Astrocyte (in vitro differentiated cells and primary cell): ENCODE data around the gene LZTS2. TPM values are rescaled to one million over a fixed set of nuclear protein-coding genes. Genes with fewer than 3 reads are reported as not detected.

Experiments
- DNase-seq: peaks from one replicate; pipeline ENCODE4 v3.0.0-alpha.2; 2010; ENCODE audit warnings: low read depth
- FAIRE-seq: peaks from 2 replicates; lab custom pipeline; 2011; peaks lifted over from hg19 to GRCh38; lab: Jason Lieb, UNC
- H2AFZ ChIP-seq: 2 replicates; pipeline ENCODE4 v1.6.0; 2012; ENCODE audit warnings: low read depth, low read length, inconsistent platforms
- H3K27ac ChIP-seq: 2 replicates; pipeline ENCODE4 v1.5.1; 2011; ENCODE audit warnings: low read depth, low read length, inconsistent platforms
- H3K27me3 ChIP-seq: 2 replicates; pipeline ENCODE4 v1.6.0; 2011; ENCODE audit warnings: low read length, inconsistent platforms; ENCODE audit not compliant: insufficient read depth
- H3K36me3 ChIP-seq: 2 replicates; pipeline ENCODE4 v1.5.1; 2011; ENCODE audit warnings: low read length, inconsistent platforms; ENCODE audit not compliant: insufficient read depth
- H3K4me1 ChIP-seq: 2 replicates; pipeline ENCODE4 v1.5.1; 2011; ENCODE audit warnings: low read length, inconsistent platforms; ENCODE audit not compliant: insufficient read depth
- H3K4me2 ChIP-seq: 2 replicates; pipeline ENCODE4 v1.6.0; 2012; ENCODE audit warnings: low read length, inconsistent platforms
- H3K4me3 ChIP-seq: 2 replicates; pipeline ENCODE4 v1.5.1; 2011; ENCODE audit warnings: low read depth, mild to moderate bottlenecking, low read length, inconsistent platforms; ENCODE audit not compliant: insufficient read depth
- H3K79me2 ChIP-seq: 2 replicates; pipeline ENCODE4 v1.6.0; 2012; ENCODE audit warnings: mild to moderate bottlenecking, low read length, inconsistent platforms; ENCODE audit not compliant: insufficient read depth
- H3K9ac ChIP-seq: 2 replicates; pipeline ENCODE4 v1.6.0; 2012; ENCODE audit warnings: mild to moderate bottlenecking, low read length, inconsistent platforms
- H3K9me3 ChIP-seq: 2 replicates; pipeline ENCODE4 v1.5.1; 2012; ENCODE audit warnings: low read depth, mild to moderate bottlenecking, low read length, inconsistent platforms; ENCODE audit not compliant: insufficient read depth
- H4K20me1 ChIP-seq: 2 replicates; pipeline ENCODE4 v1.6.0; 2012; ENCODE audit warnings: low read length, inconsistent platforms; ENCODE audit not compliant: insufficient read depth
- H3K27ac Mint-ChIP-seq: one replicate; pipeline ENCODE4 v1.8.0; 2021; ENCODE audit warnings: mild to moderate bottlenecking, mixed read lengths; ENCODE audit not compliant: unreplicated experiment
- H3K27me3 Mint-ChIP-seq: one replicate; pipeline ENCODE4 v1.8.0; 2021; ENCODE audit warnings: low read depth, mixed read lengths; ENCODE audit not compliant: unreplicated experiment
- H3K36me3 Mint-ChIP-seq: one replicate; pipeline ENCODE4 v1.8.0; 2021; ENCODE audit warnings: low read depth, mixed read lengths; ENCODE audit not compliant: unreplicated experiment
- H3K4me1 Mint-ChIP-seq: one replicate; pipeline ENCODE4 v1.8.0; 2021; ENCODE audit warnings: low read depth, mixed read lengths; ENCODE audit not compliant: unreplicated experiment
- H3K4me3 Mint-ChIP-seq: one replicate; pipeline ENCODE4 v1.8.0; 2021; ENCODE audit warnings: mild to moderate bottlenecking, moderate library complexity, mixed read lengths; ENCODE audit not compliant: unreplicated experiment
- H3K9me3 Mint-ChIP-seq: one replicate; pipeline ENCODE4 v1.8.0; 2021; ENCODE audit warnings: mild to moderate bottlenecking, mixed read lengths; ENCODE audit not compliant: unreplicated experiment
- CTCF ChIP-seq: IDR thresholded peaks from 2 replicates; pipeline ENCODE4 v1.5.1; 2011; ENCODE audit warnings: low read depth, mild to moderate bottlenecking, inconsistent platforms, low read length, moderate library complexity; ENCODE audit not compliant: insufficient read depth
- EZH2 ChIP-seq: IDR thresholded peaks from 2 replicates; pipeline ENCODE4 v1.6.1; 2012; ENCODE audit warnings: mild to moderate bottlenecking, low read length, inconsistent platforms; ENCODE audit not compliant: insufficient read depth
- total RNA-seq: library from RNA; stranded (reverse); gene quantifications from 2 replicates; pipeline ENCODE4 v1.2.1, GENCODE V29; 2021

Gene LZTS2
- total RNA-seq, 1 donor from 2014 or later: 69.9 TPM

- Histone ChIP-seq H3K27me3 (no peaks in the 10 kb centered on the region), H3K9me3 (no peaks in the 10 kb centered on the region), H4K20me1 (peaks cover 12% of the 10 kb centered on the region), H3K36me3 (peaks cover 4% of the 10 kb centered on the region), H3K4me3 (no peak overlapping the region), H3K4me1 (no peaks in the 10 kb centered on the region), H3K79me2 (no peaks in the 10 kb centered on the region), H3K4me2 (no peak overlapping the region), H2AFZ (no peak overlapping the region), H3K9ac (no peak overlapping the region), H3K27ac (no peak overlapping the region)
- Mint-ChIP-seq H3K36me3 (peaks cover 20% of the 10 kb centered on the region), H3K27ac (no peak overlapping the region), H3K4me3 (no peak overlapping the region), H3K9me3 (no peaks in the 10 kb centered on the region), H3K27me3 (no peaks in the 10 kb centered on the region), H3K4me1 (no peaks in the 10 kb centered on the region)
- TF ChIP-seq CTCF: no peak
- FAIRE-seq (no peak), DNase-seq (no peak)
Observed at GRCh38 chr10:100980711-100981110, 18.9 kb upstream of the LZTS2 start.

GRCh38 chr10:100981178-100981772, 18.3 kb upstream of the LZTS2 start:
- Histone ChIP-seq H3K4me2 (no peak overlapping the region), H3K27me3 (no peaks in the 10 kb centered on the region), H3K4me3 (no peak overlapping the region), H3K9ac (no peak overlapping the region), H3K9me3 (no peaks in the 10 kb centered on the region), H3K36me3 (peaks cover 4% of the 10 kb centered on the region), H3K79me2 (peaks cover 5% of the 10 kb centered on the region), H3K27ac (no peak overlapping the region), H2AFZ (no peak overlapping the region), H4K20me1 (peaks cover 13% of the 10 kb centered on the region), H3K4me1 (peaks cover 4% of the 10 kb centered on the region)
- TF ChIP-seq EZH2: no peak
- TF ChIP-seq CTCF: no peak
- Mint-ChIP-seq H3K27ac (no peak overlapping the region), H3K4me3 (no peak overlapping the region), H3K27me3 (no peaks in the 10 kb centered on the region), H3K36me3 (peaks cover 20% of the 10 kb centered on the region), H3K9me3 (no peaks in the 10 kb centered on the region), H3K4me1 (peaks cover 2% of the 10 kb centered on the region)
- no peak for FAIRE-seq
- DNase-seq: no peak
